Endothelial cell of umbilical vein (primary cell): ENCODE results near the gene DOC2B. TPM values are rescaled to one million over a fixed set of nuclear protein-coding genes. Genes with fewer than 3 reads are reported as not detected.
"Not testable (repeated sequence)": the region's sequence is repeated elsewhere in the genome, so short reads cannot be mapped to it uniquely, and the experiment has no call there.

ENCODE experiments used
- BruUV-seq: library from RNA; stranded (reverse); fragments of 400-500 nt; replicated peaks from 2 replicates; lab custom pipeline; 2021; lab: Mats Ljungman, UMichigan
- CTCF ChIA-PET: fragments of 300-600, 350-600 bp; sonication (Branson Sonifier 250); formaldehyde crosslinking; loops from one replicate; lab custom pipeline; 2021; ENCODE audit warnings: antibody characterized with exemption, inconsistent platforms; lab: Charles Lee
- POLR2A ChIA-PET: fragments of 300-600, 350-600 bp; sonication (Branson Sonifier 250); formaldehyde crosslinking; loops from one replicate; lab custom pipeline; 2021; ENCODE audit warnings: antibody characterized with exemption, inconsistent platforms; lab: Charles Lee
- DNase-seq: peaks from one replicate; pipeline ENCODE4 v3.0.0-alpha.2; 2011; ENCODE audit warnings: low read depth, low spot score
- FAIRE-seq: peaks from 2 replicates; lab custom pipeline; 2011; peaks lifted over from hg19 to GRCh38; lab: Jason Lieb, UNC
- H2AFZ ChIP-seq: 2 replicates; pipeline ENCODE4 v1.6.0; 2012; ENCODE audit warnings: low read depth, low read length, control low read depth, inconsistent platforms
- H3K27ac ChIP-seq: 2 replicates; pipeline ENCODE4 v1.5.1; 2011; ENCODE audit warnings: low read depth, mild to moderate bottlenecking, control low read depth, low read length, moderate library complexity; ENCODE audit not compliant: insufficient read depth
- H3K27me3 ChIP-seq, 2 experiments: 2 replicates each; pipeline versions ENCODE4 v1.6.0 to v1.6.1; 2011; ENCODE audit warnings: low read length in 2 of 2, mixed read lengths in 1 of 2; ENCODE audit not compliant: control insufficient read depth in 2 of 2, insufficient read depth in 2 of 2
- H3K36me3 ChIP-seq, 2 experiments: 2 replicates in 1 of 2; 3 replicates in 1 of 2; pipeline ENCODE4 v1.5.1; 2011; ENCODE audit warnings: low read length in 2 of 2, mild to moderate bottlenecking in 1 of 2, moderate library complexity in 1 of 2; ENCODE audit not compliant: control insufficient read depth in 2 of 2, insufficient read depth in 2 of 2; ENCODE audit errors: extremely low read depth in 1 of 2
- H3K4me1 ChIP-seq: 3 replicates; pipeline ENCODE4 v1.5.1; 2011; ENCODE audit warnings: mild to moderate bottlenecking, low read length; ENCODE audit not compliant: control insufficient read depth, insufficient read depth; ENCODE audit errors: extremely low read depth
- H3K4me2 ChIP-seq: 2 replicates; pipeline ENCODE4 v1.6.1; 2011; ENCODE audit warnings: low read length, control low read depth, mixed read lengths; ENCODE audit not compliant: insufficient read depth
- H3K4me3 ChIP-seq, 3 experiments: fragments of 200-600 bp in 1 of 3; sonication (generic), shearing (Covaris generic) in 1 of 3; replicated peaks in 1 of 3; 2 replicates each; pipeline ENCODE4 v1.5.1; 2011 to 2016; ENCODE audit warnings: control low read depth in 3 of 3, low read length in 3 of 3, mild to moderate bottlenecking in 2 of 3, inconsistent platforms in 1 of 3, low read depth in 1 of 3, moderate library complexity in 1 of 3; ENCODE audit not compliant: insufficient read depth in 1 of 3
- H3K79me2 ChIP-seq: 2 replicates; pipeline ENCODE4 v1.6.0; 2012; ENCODE audit warnings: low read length, inconsistent platforms; ENCODE audit not compliant: control insufficient read depth, insufficient read depth
- H3K9ac ChIP-seq: replicated peaks from 2 replicates; pipeline ENCODE3; 2011; ENCODE audit warnings: low read length, control low read depth; ENCODE audit not compliant: insufficient read depth; ENCODE audit errors: extremely low read depth
- H3K9me1 ChIP-seq: replicated peaks from 3 replicates; pipeline ENCODE4 v1.6.0; 2011; ENCODE audit warnings: mild to moderate bottlenecking, low read length; ENCODE audit not compliant: control insufficient read depth, insufficient read depth; ENCODE audit errors: extremely low read depth
- H3K9me3 ChIP-seq: replicated peaks from 2 replicates; pipeline ENCODE4 v1.5.1; 2012; ENCODE audit warnings: low read length, inconsistent platforms; ENCODE audit not compliant: control insufficient read depth, insufficient read depth
- H4K20me1 ChIP-seq: replicated peaks from 2 replicates; pipeline ENCODE3; 2011; ENCODE audit warnings: mild to moderate bottlenecking, low read length; ENCODE audit not compliant: control insufficient read depth, insufficient read depth; ENCODE audit errors: extremely low read depth
- EZH2 ChIP-seq: IDR thresholded peaks from 2 replicates; pipeline ENCODE4 v1.6.1; 2012; ENCODE audit warnings: borderline replicate concordance, low read depth, mild to moderate bottlenecking, moderate library complexity, low read length, inconsistent platforms; ENCODE audit not compliant: severe bottlenecking
- FOS ChIP-seq: IDR thresholded peaks from 2 replicates; pipeline ENCODE4 v1.6.1; 2011; ENCODE audit warnings: mild to moderate bottlenecking, low read length, moderate library complexity, borderline replicate concordance; ENCODE audit not compliant: insufficient read depth
- GATA2 ChIP-seq: IDR thresholded peaks from 2 replicates; pipeline ENCODE4 v1.7.0; 2011; ENCODE audit warnings: low read depth, mild to moderate bottlenecking, moderate library complexity, mixed read lengths, low read length; ENCODE audit not compliant: insufficient read length, insufficient read depth
- JUN ChIP-seq: IDR thresholded peaks from 2 replicates; pipeline ENCODE4 v1.6.1; 2011; ENCODE audit warnings: borderline replicate concordance, low read depth; ENCODE audit not compliant: insufficient read length, insufficient read depth
- MYC ChIP-seq: IDR thresholded peaks from one replicate; pipeline ENCODE4 v1.6.1; 2011; ENCODE audit warnings: mild to moderate bottlenecking, low read depth, low read length
- POLR2A ChIP-seq: IDR thresholded peaks from 2 replicates; pipeline ENCODE4 v1.6.1; 2012; ENCODE audit warnings: low read depth, mild to moderate bottlenecking, control low read depth, low read length
- POLR2AphosphoS5 ChIP-seq: IDR thresholded peaks from 2 replicates; pipeline ENCODE4 v1.6.1; 2012; ENCODE audit warnings: low read depth, mild to moderate bottlenecking, control low read depth, low read length, moderate library complexity; ENCODE audit not compliant: insufficient read depth
- dilution Hi-C: fragments of 300-500 bp; cut with MboI; formaldehyde crosslinking; loops from one replicate; pipeline ENCODE4 v1.15.0; 2019; ENCODE audit warnings: low sequenced_read_pairs; ENCODE audit not compliant: extremely low pct_ligation_motif_present
- intact Hi-C: fragments of 100-400 bp; cut with micrococcal nuclease; formaldehyde crosslinking; loops from one replicate; pipeline ENCODE4 v1.10.0; 2022
- polyA plus RNA-seq, 4 experiments: library from polyadenylated mRNA; depleted of rRNA in 3 of 4; stranded (reverse) in 3 of 4; unstranded in 1 of 4; fragments of >200 nt; gene quantifications; 2 replicates each; pipeline versions ENCODE4 v1.2.1 to v1.2.3, GENCODE V29; 2011 to 2012; ENCODE audit warnings: missing spikeins in 1 of 4
- total RNA-seq: library from RNA; stranded (reverse); gene quantifications from 2 replicates; pipeline ENCODE4 v1.2.3, GENCODE V29; 2021
- TF ChIP-seq, protein P1 (sequence below): IDR thresholded peaks from 2 replicates; pipeline ENCODE4 v1.6.1; 2011; ENCODE audit not compliant: insufficient read depth, insufficient read length
- TF ChIP-seq, protein P2 (sequence below), 2 donors: IDR thresholded peaks; 1 replicate in 1 of 2; 2 replicates in 1 of 2; pipeline ENCODE4 v1.5.1; 2011; ENCODE audit warnings: low read length in 2 of 2, mild to moderate bottlenecking in 2 of 2, moderate library complexity in 2 of 2, control low read depth in 1 of 2, inconsistent platforms in 1 of 2, low read depth in 1 of 2; ENCODE audit not compliant: insufficient read depth in 1 of 2; ENCODE audit errors: extremely low read depth in 1 of 2

Gene DOC2B
- total and polyA plus RNA-seq, 2 donors (not counting 3 experiments of a cell fraction or from before 2014, with no cell fraction given): 0.10 to 0.22 TPM

DNA sequence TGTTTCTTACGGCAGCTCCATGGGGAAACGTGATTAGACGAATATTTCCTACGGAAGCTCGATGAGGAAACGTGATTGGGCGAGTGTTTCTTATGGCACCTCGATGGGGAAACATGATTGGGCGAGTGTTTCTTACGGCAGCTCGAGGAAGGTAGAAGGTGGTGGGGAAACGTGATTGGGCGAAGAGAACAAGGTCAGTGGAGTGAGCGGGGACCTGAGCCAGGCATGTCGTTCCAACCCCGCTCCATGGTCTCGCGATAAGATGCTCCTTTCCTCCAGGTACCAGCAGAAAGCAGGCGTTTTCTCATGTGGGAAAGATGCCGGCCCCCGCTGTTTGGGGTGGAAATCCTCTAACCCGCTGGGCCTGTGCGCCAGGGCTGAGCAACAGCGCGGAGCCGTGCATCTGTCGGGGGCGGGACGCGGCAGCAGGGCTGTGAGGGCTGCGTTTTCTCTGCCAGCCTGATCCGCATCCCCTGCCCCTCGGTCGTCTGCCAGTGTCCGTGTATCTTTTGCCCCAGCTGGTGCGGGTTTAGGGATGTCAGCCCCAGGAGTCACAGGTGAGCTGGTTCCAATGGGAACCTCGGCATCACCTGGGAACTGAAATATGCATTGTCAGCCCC lies 25.6 kb upstream of the DOC2B start:
- no peak overlapping the region for H3K27ac ChIP-seq
- no peak overlapping the region for H3K9ac ChIP-seq
- dilution Hi-C loops: no loop called here
- no TSS peak for BruUV-seq
- POLR2A ChIA-PET: no interaction called here
- no peak overlapping the region for H3K4me3 ChIP-seq
- H3K9me1 ChIP-seq: no peaks in the 10 kb centered on the region
- H3K79me2 ChIP-seq: no peaks in the 10 kb centered on the region
- no peaks in the 10 kb centered on the region for H3K4me1 ChIP-seq
- CTCF ChIA-PET: no interaction called here
- no peaks in the 10 kb centered on the region for H4K20me1 ChIP-seq
- H3K9me3 ChIP-seq: no peaks in the 10 kb centered on the region
- no peaks in the 10 kb centered on the region for H3K36me3 ChIP-seq
- DNase-seq (no peak), FAIRE-seq (no peak)
- H2AFZ ChIP-seq: no peak overlapping the region
- intact Hi-C loops: no loop called here
- TF ChIP-seq POLR2AphosphoS5 (no peak), MYC (no peak), GATA2 (no peak), EZH2 (no peak), POLR2A (no peak), FOS (no peak), JUN (no peak)
- TF ChIP-seq, protein P1, sequence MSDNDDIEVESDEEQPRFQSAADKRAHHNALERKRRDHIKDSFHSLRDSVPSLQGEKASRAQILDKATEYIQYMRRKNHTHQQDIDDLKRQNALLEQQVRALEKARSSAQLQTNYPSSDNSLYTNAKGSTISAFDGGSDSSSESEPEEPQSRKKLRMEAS: no peak
- TF ChIP-seq, protein P2, sequence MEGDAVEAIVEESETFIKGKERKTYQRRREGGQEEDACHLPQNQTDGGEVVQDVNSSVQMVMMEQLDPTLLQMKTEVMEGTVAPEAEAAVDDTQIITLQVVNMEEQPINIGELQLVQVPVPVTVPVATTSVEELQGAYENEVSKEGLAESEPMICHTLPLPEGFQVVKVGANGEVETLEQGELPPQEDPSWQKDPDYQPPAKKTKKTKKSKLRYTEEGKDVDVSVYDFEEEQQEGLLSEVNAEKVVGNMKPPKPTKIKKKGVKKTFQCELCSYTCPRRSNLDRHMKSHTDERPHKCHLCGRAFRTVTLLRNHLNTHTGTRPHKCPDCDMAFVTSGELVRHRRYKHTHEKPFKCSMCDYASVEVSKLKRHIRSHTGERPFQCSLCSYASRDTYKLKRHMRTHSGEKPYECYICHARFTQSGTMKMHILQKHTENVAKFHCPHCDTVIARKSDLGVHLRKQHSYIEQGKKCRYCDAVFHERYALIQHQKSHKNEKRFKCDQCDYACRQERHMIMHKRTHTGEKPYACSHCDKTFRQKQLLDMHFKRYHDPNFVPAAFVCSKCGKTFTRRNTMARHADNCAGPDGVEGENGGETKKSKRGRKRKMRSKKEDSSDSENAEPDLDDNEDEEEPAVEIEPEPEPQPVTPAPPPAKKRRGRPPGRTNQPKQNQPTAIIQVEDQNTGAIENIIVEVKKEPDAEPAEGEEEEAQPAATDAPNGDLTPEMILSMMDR (IDR thresholded peaks at IDR 0.05; ENCODE audit: extremely low read depth in 1 of 2, insufficient read depth in 1 of 2, low read depth in 1 of 2, low read length in 2 of 2): no peak
- no peaks in the 10 kb centered on the region for H3K27me3 ChIP-seq
- no peak overlapping the region for H3K4me2 ChIP-seq

DNA sequence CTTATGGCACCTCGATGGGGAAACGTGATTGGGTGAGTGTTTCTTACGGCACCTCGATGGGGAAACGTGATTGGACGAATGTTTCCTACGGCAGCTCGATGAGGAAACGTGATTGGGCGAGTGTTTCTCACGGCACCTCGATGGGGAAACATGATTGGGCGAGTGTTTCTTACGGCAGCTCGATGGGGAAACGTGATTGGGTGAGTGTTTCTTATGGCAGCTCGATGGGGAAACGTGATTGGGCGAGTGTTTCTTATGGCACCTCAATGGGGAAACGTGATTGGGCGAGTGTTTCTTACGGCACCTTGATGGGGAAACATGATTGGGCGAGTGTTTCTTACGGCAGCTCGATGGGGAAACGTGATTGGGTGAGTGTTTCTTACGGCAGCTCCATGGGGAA lies 25.0 kb upstream of the DOC2B start:
- intact Hi-C loops, dilution Hi-C loops, CTCF ChIA-PET: not testable (repeated sequence)

More for the DNA sequence above, 25.0 kb upstream of the DOC2B start:
- H4K20me1 ChIP-seq, H3K36me3 ChIP-seq, DNase-seq, H3K9ac ChIP-seq, H3K27me3 ChIP-seq, H3K27ac ChIP-seq, H3K79me2 ChIP-seq, BruUV-seq, POLR2A ChIA-PET, H3K4me3 ChIP-seq, H3K9me3 ChIP-seq, H3K9me1 ChIP-seq, H3K4me1 ChIP-seq, H2AFZ ChIP-seq, H3K4me2 ChIP-seq, FAIRE-seq: not testable (repeated sequence)
